ENCODE results near the gene PLEKHA5. TPM values are rescaled to one million over a fixed set of nuclear protein-coding genes. Genes with fewer than 3 reads are reported as not detected.

Gene PLEKHA5
- total RNA-seq, 1 experiment from 2014 or later = 6.3 TPM

- Histone ChIP-seq H3K4me3 (ENCODE audit: low read depth in 2 of 2, low read length in 2 of 2) (no peak overlapping the region), H3K36me3 (ENCODE audit: control insufficient read depth, insufficient read depth, low read length) (no peaks in the 10 kb centered on the region), H3K4me1 (ENCODE audit: control insufficient read depth, insufficient read depth, low read length) (no peaks in the 10 kb centered on the region), H3K9me3 (ENCODE audit: control insufficient read depth, insufficient read depth, low read depth, low read length) (no peaks in the 10 kb centered on the region), H3K27ac (ENCODE audit: low read length) (no peak overlapping the region), H3K27me3 (ENCODE audit: control insufficient read depth, insufficient read depth, low read length) (no peaks in the 10 kb centered on the region)
- no peak for TF ChIP-seq POLR2AphosphoS5 (IDR thresholded peaks at IDR 0.05; ENCODE audit: low read depth, low read length)
- no peak for TF ChIP-seq SIN3A (IDR thresholded peaks at IDR 0.05; ENCODE audit: borderline replicate concordance, insufficient read depth, low read depth, low read length)
- no peak for TF ChIP-seq TCF7L2 (IDR thresholded peaks at IDR 0.05; ENCODE audit: low read depth, low read length)
- TF ChIP-seq, protein P1, sequence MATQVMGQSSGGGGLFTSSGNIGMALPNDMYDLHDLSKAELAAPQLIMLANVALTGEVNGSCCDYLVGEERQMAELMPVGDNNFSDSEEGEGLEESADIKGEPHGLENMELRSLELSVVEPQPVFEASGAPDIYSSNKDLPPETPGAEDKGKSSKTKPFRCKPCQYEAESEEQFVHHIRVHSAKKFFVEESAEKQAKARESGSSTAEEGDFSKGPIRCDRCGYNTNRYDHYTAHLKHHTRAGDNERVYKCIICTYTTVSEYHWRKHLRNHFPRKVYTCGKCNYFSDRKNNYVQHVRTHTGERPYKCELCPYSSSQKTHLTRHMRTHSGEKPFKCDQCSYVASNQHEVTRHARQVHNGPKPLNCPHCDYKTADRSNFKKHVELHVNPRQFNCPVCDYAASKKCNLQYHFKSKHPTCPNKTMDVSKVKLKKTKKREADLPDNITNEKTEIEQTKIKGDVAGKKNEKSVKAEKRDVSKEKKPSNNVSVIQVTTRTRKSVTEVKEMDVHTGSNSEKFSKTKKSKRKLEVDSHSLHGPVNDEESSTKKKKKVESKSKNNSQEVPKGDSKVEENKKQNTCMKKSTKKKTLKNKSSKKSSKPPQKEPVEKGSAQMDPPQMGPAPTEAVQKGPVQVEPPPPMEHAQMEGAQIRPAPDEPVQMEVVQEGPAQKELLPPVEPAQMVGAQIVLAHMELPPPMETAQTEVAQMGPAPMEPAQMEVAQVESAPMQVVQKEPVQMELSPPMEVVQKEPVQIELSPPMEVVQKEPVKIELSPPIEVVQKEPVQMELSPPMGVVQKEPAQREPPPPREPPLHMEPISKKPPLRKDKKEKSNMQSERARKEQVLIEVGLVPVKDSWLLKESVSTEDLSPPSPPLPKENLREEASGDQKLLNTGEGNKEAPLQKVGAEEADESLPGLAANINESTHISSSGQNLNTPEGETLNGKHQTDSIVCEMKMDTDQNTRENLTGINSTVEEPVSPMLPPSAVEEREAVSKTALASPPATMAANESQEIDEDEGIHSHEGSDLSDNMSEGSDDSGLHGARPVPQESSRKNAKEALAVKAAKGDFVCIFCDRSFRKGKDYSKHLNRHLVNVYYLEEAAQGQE (IDR thresholded peaks at IDR 0.05; ENCODE audit: insufficient read depth in 1 of 2, low read depth in 2 of 2, low read length in 1 of 2) = no peak
- no peak for TF ChIP-seq CTCF (IDR thresholded peaks at IDR 0.05)
- ATAC-seq (no peak), DNase-seq (ENCODE audit: low read depth, low spot score) (no peak)
- in situ Hi-C loops (cut with HindIII; ENCODE audit: low pct_unique_long_range_greater_than_20kb, low sequenced_read_pairs) (no loop called here), intact Hi-C loops (cut with micrococcal nuclease; ENCODE audit: unreplicated experiment) (no loop called here)
- ChIA-PET CTCF (no interaction called here), POLR2A (no interaction called here)
- no TSS peak for BruUV-seq (replicated peaks)
These were observed 177.9 kb downstream of the PLEKHA5 start for GRCh38 chr12:19307451-19307850.

- BruUV-seq (replicated peaks) = no TSS peak
- ATAC-seq = no peak
- intact Hi-C loops (cut with micrococcal nuclease; ENCODE audit: unreplicated experiment) (no loop called here), in situ Hi-C loops (cut with HindIII; ENCODE audit: low pct_unique_long_range_greater_than_20kb, low sequenced_read_pairs) (no loop called here)
- TF ChIP-seq, protein P1 (IDR thresholded peaks at IDR 0.05; ENCODE audit: insufficient read depth in 1 of 2, low read depth in 2 of 2, low read length in 1 of 2) = no peak
- TF ChIP-seq TCF7L2 (IDR thresholded peaks at IDR 0.05; ENCODE audit: low read depth, low read length) (no peak), POLR2AphosphoS5 (IDR thresholded peaks at IDR 0.05; ENCODE audit: low read depth, low read length) (no peak), CTCF (IDR thresholded peaks at IDR 0.05) (no peak), SIN3A (IDR thresholded peaks at IDR 0.05; ENCODE audit: borderline replicate concordance, insufficient read depth, low read depth, low read length) (no peak)
- Histone ChIP-seq H3K27ac (ENCODE audit: low read length) (no peak overlapping the region), H3K36me3 (ENCODE audit: control insufficient read depth, insufficient read depth, low read length) (no peaks in the 10 kb centered on the region), H3K9me3 (ENCODE audit: control insufficient read depth, insufficient read depth, low read depth, low read length) (no peaks in the 10 kb centered on the region), H3K4me3 (ENCODE audit: low read depth in 2 of 2, low read length in 2 of 2) (no peak overlapping the region), H3K4me1 (ENCODE audit: control insufficient read depth, insufficient read depth, low read length) (no peaks in the 10 kb centered on the region), H3K27me3 (ENCODE audit: control insufficient read depth, insufficient read depth, low read length) (no peaks in the 10 kb centered on the region)
- ChIA-PET POLR2A (no interaction called here), CTCF (no interaction called here)
- DNase-seq (ENCODE audit: low read depth, low spot score) = no peak
These were observed 181.6 kb downstream of the PLEKHA5 start for GRCh38 chr12:19311165-19311564.
